ENCODE data around the gene PCDHGA1.

DNA sequence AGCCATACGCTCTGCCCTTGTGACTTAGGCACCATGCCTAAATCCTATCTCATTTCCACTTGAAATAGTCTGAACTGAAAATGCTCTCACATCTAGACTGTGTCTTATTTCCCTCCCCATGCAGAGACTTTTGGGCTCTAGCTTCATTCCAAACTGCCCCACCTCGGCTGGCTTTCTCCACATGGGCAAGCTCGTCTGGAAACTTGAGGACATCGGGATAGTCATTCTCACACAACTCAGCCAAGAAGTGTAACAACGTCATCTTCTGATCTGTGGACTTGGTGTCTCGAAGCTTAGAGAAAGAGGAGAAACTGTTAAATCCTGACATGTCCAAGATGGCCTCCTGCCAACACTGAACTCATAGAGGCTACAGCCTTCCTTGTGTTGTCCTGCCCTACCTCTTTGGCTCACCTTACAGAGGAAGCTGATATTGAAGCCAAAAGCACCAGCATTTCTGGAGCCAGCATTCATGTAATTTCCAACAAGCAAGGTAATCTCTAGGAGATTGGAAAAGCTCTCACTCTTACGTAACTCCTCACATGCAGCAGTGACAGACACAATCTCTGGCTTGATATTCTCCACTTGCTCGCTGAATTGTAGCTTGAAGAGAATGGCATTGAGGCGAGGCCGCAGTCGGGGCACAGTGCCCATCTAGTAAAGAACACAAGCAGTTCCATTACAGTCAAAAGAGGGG is 198.1 kb downstream of the PCDHGA1 start:
- TF ChIP-seq, protein P1, sequence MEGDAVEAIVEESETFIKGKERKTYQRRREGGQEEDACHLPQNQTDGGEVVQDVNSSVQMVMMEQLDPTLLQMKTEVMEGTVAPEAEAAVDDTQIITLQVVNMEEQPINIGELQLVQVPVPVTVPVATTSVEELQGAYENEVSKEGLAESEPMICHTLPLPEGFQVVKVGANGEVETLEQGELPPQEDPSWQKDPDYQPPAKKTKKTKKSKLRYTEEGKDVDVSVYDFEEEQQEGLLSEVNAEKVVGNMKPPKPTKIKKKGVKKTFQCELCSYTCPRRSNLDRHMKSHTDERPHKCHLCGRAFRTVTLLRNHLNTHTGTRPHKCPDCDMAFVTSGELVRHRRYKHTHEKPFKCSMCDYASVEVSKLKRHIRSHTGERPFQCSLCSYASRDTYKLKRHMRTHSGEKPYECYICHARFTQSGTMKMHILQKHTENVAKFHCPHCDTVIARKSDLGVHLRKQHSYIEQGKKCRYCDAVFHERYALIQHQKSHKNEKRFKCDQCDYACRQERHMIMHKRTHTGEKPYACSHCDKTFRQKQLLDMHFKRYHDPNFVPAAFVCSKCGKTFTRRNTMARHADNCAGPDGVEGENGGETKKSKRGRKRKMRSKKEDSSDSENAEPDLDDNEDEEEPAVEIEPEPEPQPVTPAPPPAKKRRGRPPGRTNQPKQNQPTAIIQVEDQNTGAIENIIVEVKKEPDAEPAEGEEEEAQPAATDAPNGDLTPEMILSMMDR (IDR thresholded peaks at IDR 0.05), result no peak
- TF ChIP-seq POLR2A (IDR thresholded peaks at IDR 0.05), result no peak
